HG02884 (cell line): ENCODE measurements around the gene EPHA5.

ENCODE experiments used
- ATAC-seq: cut with Tn5 transposase; IDR thresholded peaks from one replicate; pipeline ENCODE4 v1.9.1; 2021; ENCODE audit warnings: mild to moderate bottlenecking, moderate library complexity; ENCODE audit not compliant: unreplicated experiment

EPHA5 gene

DNA sequence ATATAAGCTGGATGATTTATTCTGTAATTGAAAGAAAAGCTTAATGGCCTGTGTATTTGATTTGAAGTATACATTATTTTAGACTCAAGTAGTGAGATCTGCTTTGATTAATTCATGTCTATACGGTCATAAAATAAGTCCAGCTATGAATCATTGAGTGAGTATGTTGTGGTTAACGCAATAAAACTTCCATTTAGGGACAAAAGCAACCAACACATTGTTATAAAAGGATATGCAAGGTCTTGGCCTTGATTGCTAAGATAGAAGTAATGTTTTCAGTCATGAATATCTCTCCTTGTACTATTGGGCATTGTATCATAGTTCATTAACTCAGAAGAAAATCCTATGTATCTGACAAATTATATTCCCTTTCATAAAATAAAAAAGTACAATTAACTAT, 162.1 kb downstream of the EPHA5 start:
- no peak for ATAC-seq

GRCh38 chr4:65502131-65502701, 168.1 kb downstream of the EPHA5 start:
- ATAC-seq: no peak

GRCh38 chr4:65498606-65499005, 171.7 kb downstream of the EPHA5 start:
- ATAC-seq: no peak

- ATAC-seq: no peak
Measured at GRCh38 chr4:65495439-65495838, 174.8 kb downstream of the EPHA5 start.

DNA sequence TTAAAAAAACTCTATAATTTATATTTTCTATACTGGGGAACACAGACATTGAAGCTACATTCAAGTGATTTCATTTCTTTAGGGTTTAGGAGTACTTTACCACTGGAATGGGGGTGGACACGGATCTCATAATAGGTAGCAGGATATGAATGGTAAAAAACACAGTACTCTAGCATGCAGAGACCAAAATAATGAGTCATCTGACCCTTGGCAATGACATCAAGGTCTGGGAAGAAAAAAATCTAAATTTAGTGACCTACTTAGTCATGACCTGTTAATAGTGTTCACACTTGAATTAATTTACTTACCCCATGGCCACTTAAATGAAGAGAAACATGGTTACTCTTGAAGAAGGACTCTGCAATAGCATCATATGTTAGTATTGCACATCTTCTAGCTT, 187.9 kb downstream of the EPHA5 start:
- ATAC-seq: no peak

DNA sequence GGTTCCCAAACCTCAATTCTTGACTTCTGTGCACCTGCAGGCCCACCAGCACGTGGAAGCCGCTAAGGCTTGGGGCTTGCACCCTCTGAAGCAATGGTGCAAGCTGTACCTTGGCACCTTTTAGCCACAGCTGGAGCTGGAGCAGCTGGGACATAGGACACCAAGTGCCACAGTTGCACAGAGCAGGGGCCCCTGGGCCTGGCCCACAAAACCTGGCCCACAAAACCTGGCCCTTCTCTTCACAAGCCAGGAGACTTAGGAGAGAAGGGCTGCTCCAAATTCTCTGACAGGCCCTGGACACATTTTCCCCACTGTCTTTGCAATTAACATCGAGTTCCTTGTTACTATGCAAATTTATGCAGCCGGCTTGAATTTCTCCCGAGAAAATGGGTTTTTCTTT, 197.8 kb downstream of the EPHA5 start:
- ATAC-seq: no peak

- ATAC-seq: no peak
Measured at GRCh38 chr4:65467068-65467680, 203.1 kb downstream of the EPHA5 start.

DNA sequence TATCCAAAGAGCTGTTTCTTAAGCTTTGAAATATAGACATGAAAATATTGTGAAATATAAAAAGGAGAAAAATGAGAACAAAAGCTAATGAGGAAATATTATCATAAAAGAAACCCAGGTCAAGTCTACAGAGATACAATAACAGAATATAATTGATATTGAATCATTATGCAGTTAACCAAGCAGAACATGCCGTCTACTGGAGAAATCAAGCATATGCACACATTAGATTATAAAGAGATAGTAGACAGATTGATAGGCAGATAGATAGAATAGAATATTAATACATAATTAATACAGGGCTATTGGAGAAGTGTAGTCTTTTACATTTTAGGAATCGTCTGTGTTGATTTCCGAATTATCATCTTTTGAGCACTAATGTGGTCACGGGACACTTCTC, 208.5 kb downstream of the EPHA5 start:
- ATAC-seq: no peak

- ATAC-seq: no peak
Measured at GRCh38 chr4:65457011-65457410, 213.3 kb downstream of the EPHA5 start.

GRCh38 chr4:65456579-65456978, 213.7 kb downstream of the EPHA5 start:
- ATAC-seq: no peak

- no peak for ATAC-seq
Measured at GRCh38 chr4:65453398-65453797, 216.9 kb downstream of the EPHA5 start.

- no peak for ATAC-seq
Measured at GRCh38 chr4:65450899-65451298, 219.4 kb downstream of the EPHA5 start.

DNA sequence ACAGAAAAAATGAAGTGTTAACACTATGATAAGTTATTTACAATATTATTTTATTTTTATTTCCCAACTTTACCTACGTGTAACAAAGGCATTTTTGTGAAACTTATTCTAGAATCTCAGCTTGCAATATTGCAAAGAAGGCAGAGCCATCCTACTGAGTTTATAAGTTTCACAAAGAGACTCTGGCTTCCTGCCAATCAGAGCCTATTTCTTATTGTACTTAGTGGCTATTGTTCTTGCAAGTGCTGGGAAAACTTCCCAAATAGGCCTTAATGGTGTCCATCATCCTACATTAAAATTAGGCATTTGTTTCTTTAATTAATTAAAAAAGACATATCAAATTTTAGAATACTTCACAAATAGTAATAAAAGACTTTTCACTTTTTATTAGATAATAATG, 233.2 kb downstream of the EPHA5 start:
- no peak for ATAC-seq

DNA sequence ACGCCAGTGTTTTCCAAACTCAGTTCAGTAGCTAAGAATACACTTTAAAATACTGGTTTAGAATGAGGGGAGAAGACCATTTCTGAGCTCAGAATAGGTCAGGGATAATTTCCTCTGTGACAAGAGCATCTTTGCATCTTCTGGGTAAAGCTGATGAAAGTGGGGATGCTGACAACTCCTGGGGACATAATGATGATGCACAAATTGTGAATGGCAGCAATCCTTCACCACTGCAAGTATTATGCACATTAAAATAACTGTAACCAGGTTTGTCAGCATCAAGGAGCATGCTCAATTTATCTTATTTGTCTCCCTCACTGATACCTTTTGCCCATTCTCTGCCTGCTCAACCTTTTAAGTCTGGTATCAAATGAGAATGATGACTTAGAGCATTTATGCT, 248.2 kb downstream of the EPHA5 start:
- no peak for ATAC-seq

GRCh38 chr4:65420036-65420435, 250.3 kb downstream of the EPHA5 start:
- ATAC-seq: no peak

DNA sequence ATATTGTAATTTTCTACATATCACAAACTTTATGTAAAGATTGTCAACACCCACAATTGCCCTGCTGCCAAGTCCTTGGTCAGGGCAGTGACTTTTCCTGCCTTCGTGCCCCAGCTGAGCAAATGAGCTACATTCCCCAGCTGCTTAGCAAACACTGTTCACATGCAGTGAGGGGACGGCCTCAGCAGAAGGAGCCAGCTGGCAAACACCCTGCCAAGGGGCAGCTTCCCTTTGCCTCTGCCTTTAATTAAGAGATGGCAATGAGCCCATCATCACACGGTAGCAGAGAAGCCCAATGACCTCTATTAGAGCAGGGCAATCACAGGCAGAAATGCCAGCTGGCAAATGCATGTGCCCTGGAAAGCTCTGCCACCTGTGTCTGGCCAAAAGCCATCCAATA, 253.4 kb downstream of the EPHA5 start:
- ATAC-seq: no peak

- ATAC-seq: no peak
Measured at GRCh38 chr4:65407483-65407882, 262.8 kb downstream of the EPHA5 start.

GRCh38 chr4:65401083-65401482, 269.2 kb downstream of the EPHA5 start:
- ATAC-seq: no peak

- no peak for ATAC-seq
Measured at GRCh38 chr4:65399084-65399483, 271.2 kb downstream of the EPHA5 start.

DNA sequence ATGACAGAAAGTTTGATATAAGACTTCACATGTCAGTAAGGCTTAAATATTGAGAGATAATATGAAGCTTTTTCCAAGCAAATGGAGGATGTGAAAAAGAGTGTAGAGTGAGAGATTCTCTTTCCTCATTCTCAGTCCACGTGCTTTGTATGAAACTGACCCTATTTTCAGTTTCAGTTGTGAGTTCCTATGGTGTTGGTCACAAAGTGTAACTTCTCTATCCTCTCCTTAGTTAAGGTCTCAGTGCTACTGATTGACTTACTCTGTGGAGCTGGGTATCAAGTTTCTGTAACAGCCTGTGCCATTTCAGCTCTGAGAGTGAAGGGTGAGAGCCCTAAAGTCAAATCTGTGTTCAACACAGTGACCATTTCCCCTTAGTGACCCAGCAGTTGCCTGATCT, 277.2 kb downstream of the EPHA5 start:
- ATAC-seq: no peak

DNA sequence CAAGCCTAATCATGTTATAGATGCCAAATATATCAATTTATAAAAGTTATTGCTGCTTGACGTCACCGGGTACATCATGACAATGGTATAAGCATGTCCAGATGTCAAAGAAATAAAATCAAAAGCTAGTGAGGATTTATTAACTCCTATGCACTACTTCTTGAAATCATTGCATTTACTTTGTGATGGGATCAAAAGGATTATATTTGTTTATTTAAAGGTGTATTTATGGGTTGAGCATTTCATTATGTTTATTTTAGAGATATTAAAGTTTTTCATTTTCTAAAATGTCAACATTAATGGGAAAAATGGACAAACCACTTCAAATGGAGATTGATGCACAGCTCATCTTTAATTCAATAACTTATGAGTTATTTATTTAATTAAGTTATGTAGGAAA, 277.8 kb downstream of the EPHA5 start:
- no peak for ATAC-seq

GRCh38 chr4:65391814-65392213, 278.5 kb downstream of the EPHA5 start:
- no peak for ATAC-seq

- ATAC-seq: no peak
Measured at GRCh38 chr4:65391382-65391781, 278.9 kb downstream of the EPHA5 start.
